Measurements from ENCODE around the gene PGAM5. TPM values are rescaled to one million over a fixed set of nuclear protein-coding genes. Genes with fewer than 3 reads are reported as not detected.

PGAM5 gene
- total RNA-seq, 4 donors from 2014 or later: 21.6 to 45.8 (median 26.0) TPM

DNA sequence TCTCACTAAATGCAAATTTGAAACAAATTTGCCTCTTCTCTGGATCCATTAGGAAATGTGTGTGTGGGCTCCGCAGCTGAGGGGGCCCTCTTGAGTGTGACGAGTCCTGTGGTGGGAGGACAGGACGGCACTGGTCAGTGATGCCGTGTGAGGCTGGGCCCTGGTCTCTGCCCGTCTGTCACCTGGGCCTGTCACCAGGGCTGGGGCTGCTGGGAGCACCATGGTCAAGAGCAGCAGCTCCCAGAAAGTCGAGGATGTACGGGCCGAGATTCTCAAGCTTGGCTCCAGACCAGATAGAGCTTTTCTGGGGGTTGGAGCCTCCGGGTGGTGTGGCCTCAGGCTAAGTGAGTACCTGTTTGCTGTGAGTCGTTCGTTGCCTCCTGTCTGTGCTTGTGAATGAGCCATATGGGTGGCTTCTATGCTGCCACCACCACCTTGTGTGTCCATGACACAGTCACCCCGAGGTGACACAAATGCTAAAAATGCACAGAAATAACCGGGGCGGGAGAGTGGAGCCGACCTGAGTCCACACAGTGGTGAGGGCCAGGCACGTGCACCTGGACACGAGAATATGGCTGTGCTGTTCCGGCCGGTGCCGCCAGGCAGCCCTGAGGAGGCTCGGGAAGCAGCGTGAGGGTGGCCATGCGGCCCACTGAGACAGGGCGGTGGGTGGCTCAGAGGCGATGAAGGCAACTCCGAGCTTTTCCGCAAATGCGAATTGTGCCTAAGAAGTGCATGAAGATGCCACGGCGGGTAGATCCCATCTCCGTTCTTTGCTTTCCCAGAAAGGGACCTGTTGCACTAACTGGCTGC lies 8.7 kb downstream of the PGAM5 start:
- WGBS, 2 donors: 92 to 97% methylated on average over 28 to 31 of the region's 31 CpGs
- TF ChIP-seq POLR2A (IDR thresholded peaks at IDR 0.05): no peak
- TF ChIP-seq, protein P1, sequence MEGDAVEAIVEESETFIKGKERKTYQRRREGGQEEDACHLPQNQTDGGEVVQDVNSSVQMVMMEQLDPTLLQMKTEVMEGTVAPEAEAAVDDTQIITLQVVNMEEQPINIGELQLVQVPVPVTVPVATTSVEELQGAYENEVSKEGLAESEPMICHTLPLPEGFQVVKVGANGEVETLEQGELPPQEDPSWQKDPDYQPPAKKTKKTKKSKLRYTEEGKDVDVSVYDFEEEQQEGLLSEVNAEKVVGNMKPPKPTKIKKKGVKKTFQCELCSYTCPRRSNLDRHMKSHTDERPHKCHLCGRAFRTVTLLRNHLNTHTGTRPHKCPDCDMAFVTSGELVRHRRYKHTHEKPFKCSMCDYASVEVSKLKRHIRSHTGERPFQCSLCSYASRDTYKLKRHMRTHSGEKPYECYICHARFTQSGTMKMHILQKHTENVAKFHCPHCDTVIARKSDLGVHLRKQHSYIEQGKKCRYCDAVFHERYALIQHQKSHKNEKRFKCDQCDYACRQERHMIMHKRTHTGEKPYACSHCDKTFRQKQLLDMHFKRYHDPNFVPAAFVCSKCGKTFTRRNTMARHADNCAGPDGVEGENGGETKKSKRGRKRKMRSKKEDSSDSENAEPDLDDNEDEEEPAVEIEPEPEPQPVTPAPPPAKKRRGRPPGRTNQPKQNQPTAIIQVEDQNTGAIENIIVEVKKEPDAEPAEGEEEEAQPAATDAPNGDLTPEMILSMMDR (IDR thresholded peaks at IDR 0.05): no peak
- Histone ChIP-seq H3K27ac (no peak overlapping the region), H3K4me3 (replicated peaks in 1 of 3) (no peak overlapping the region), H3K4me1 (no peaks in the 10 kb centered on the region), H3K27me3 (no peaks in the 10 kb centered on the region), H3K9me3 (no peaks in the 10 kb centered on the region), H3K36me3 (peaks cover 46 to 47% of the 10 kb centered on the region in 2 donors)
- no peak for DNase-seq
- intact Hi-C loops (cut with DNase I): no loop called here

DNA sequence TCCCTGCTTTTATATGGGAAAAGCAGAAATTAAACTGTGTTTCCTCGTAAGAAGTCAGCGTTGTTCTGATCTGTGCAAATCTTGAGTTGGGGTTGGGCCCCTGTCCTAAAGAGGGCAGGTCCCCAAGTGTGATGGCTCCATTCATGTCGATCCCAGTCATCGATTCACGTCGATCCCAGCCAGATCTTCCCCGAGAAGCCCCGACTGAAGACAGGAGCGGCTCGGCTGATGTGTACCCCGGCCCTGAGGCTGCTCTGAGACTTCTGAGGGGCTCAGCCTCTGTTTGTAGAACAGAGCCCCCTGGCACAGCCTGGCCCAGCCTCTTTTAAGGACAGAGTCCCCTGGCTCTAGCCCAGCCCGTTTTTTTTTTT lies 9.3 kb downstream of the PGAM5 start:
- intact Hi-C loops (cut with DNase I): no loop called here
- WGBS, 2 donors: 91 to 97% methylated on average over 12 of the region's 12 CpGs
- H3K36me3 ChIP-seq: peaks cover 51 to 52% of the 10 kb centered on the region in 2 donors
- DNase-seq: no peak
- H3K4me1 ChIP-seq: no peaks in the 10 kb centered on the region
- TF ChIP-seq POLR2A (IDR thresholded peaks at IDR 0.05): no peak
- TF ChIP-seq, protein P1 (IDR thresholded peaks at IDR 0.05): no peak
- H3K9me3 ChIP-seq: no peaks in the 10 kb centered on the region
- H3K27ac ChIP-seq: no peak overlapping the region
- no peak overlapping the region for H3K4me3 ChIP-seq (replicated peaks in 1 of 3)
- no peaks in the 10 kb centered on the region for H3K27me3 ChIP-seq

DNA sequence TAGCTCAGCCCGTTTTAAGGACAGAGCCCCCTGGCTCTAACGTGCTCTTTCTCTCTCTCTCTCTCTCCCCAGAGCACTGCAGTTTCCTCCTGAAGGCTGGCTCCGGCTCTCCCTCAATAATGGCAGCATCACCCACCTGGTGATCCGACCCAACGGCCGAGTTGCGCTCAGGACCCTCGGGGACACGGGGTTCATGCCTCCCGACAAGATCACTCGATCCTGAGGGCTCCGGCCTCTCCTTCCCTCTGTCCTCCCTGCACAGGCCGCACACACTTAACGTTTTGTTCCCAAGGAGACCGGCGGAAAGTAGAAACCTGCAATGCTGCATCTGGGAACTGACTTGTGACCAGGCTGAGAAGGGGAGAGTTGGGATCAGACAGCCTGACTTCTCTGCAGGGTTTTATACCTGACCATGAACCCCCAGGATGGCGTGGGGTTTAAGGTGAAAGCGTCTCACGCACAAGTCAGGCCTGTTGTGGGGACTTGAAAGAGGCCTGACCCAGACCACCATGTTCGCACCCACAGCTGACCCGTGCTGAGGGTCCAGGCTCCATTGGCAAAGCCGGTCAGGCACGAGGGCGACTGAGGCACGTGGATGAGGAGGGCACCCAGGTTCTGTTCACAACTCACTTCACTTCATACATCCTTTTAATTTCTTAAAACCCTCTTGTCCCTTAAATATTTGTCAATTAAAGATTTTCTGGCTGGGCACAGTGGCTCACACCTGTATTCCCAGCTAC lies 10.1 kb downstream of the PGAM5 start:
- Histone ChIP-seq H3K9me3 (no peaks in the 10 kb centered on the region), H3K4me3 (replicated peaks in 1 of 3) (no peak overlapping the region), H3K27me3 (no peaks in the 10 kb centered on the region), H3K4me1 (no peaks in the 10 kb centered on the region), H3K36me3 (peaks cover 57 to 60% of the 10 kb centered on the region in 2 donors), H3K27ac (no peak overlapping the region)
- no peak for DNase-seq
- WGBS, 2 donors: 94 to 97% methylated on average over 25 of the region's 25 CpGs
- TF ChIP-seq, protein P1 (IDR thresholded peaks at IDR 0.05): no peak
- intact Hi-C loops (cut with DNase I): no loop called here

DNA sequence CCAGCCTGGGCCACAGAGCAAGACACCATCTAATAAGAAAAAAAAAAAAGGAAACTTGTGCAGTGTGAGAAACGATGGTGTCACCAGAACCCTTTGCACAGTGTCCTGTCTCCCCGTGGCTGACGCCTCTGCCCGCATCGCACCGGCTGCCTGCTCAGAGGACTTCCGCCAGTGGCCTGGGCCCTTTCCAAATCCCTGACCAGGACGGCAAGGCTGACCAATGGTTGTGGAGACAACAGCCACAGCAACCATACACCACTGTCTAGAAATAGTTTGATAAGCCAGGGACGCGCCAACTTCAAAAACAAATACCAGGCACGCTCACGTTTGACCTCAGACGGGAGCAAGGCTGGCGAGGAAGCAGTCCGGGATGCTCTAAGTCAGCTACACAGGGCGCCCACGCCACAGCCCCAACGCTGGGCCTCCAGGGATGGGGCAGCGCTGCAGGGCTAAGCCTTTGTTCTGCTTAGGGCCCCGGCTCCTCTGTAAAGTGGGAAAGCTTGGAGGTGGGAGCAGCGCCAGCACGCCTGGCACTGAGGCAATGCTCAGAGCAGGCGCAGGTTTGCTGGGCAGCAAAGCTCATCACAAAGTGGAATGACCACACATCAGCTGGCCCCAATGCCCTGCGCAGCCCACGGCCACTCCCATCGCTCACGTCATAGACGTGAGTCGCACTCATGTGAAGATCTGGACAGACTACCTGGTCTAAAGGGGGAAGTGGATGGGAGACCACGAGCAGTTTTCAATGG lies 12.5 kb downstream of the PGAM5 start:
- DNase-seq: no peak
- no peaks in the 10 kb centered on the region for H3K27me3 ChIP-seq
- 94 to 95% methylated on average over 23 to 30 of the region's 30 CpGs for WGBS, 2 donors
- no peak overlapping the region for H3K27ac ChIP-seq
- H3K36me3 ChIP-seq: peaks cover 68 to 72% of the 10 kb centered on the region in 2 donors
- TF ChIP-seq, protein P1 (IDR thresholded peaks at IDR 0.05): no peak
- TF ChIP-seq POLR2A (IDR thresholded peaks at IDR 0.05): no peak
- no peak overlapping the region for H3K4me3 ChIP-seq (replicated peaks in 1 of 3)
- intact Hi-C loops (cut with DNase I): no loop called here
- H3K4me1 ChIP-seq: no peaks in the 10 kb centered on the region
- no peaks in the 10 kb centered on the region for H3K9me3 ChIP-seq

All from thyroid gland (tissue), 4 donors.